Natural killer cell (primary cell): ENCODE data around the gene USH1G. TPM values are rescaled to one million over a fixed set of nuclear protein-coding genes. Genes with fewer than 3 reads are reported as not detected.

Source experiments
- ATAC-seq, 3 donors: fragments of 150-1000 bp in 2 of 3; fragments of 200-7000 bp in 1 of 3; cut with Tn5 transposase; 1 replicate in 1 of 3; 2 replicates in 2 of 3; pipeline ENCODE4 v1.10.0; 2021; ENCODE audit warnings: mild to moderate bottlenecking in 2 of 3, moderate library complexity in 2 of 3
- DNase-seq, 2 donors: peaks; one replicate each; pipeline versions ENCODE4 v3.0.0 to v3.0.0-alpha.2; 2013 to 2021; ENCODE audit warnings: mixed read lengths in 1 of 2
- H3K27ac ChIP-seq: one replicate; pipeline ENCODE4 v1.5.1; 2013; ENCODE audit warnings: mild to moderate bottlenecking, low read length
- H3K27me3 ChIP-seq: one replicate; pipeline ENCODE4 v1.6.1; 2013; ENCODE audit warnings: low read length; ENCODE audit not compliant: control insufficient read depth, insufficient read depth
- H3K36me3 ChIP-seq: one replicate; pipeline ENCODE4 v1.6.1; 2013; ENCODE audit warnings: low read length; ENCODE audit not compliant: control insufficient read depth, insufficient read depth
- H3K4me1 ChIP-seq: one replicate; pipeline ENCODE4 v1.6.1; 2013; ENCODE audit warnings: low read length; ENCODE audit not compliant: control insufficient read depth, insufficient read depth
- H3K4me3 ChIP-seq: one replicate; pipeline ENCODE4 v1.5.1; 2013; ENCODE audit warnings: low read length
- H3K9me3 ChIP-seq: one replicate; pipeline ENCODE4 v1.6.1; 2013; ENCODE audit warnings: low read length; ENCODE audit not compliant: control insufficient read depth, insufficient read depth
- H3K27ac Mint-ChIP-seq, 2 donors: one replicate each; pipeline ENCODE4 v1.8.0; 2022; ENCODE audit warnings: mild to moderate bottlenecking in 2 of 2, mixed read lengths in 2 of 2, moderate library complexity in 1 of 2
- H3K27me3 Mint-ChIP-seq, 2 donors: one replicate each; pipeline ENCODE4 v1.8.0; 2022; ENCODE audit warnings: low read depth in 2 of 2, mixed read lengths in 2 of 2
- H3K36me3 Mint-ChIP-seq: one replicate; pipeline ENCODE4 v1.8.0; 2022; ENCODE audit warnings: mixed read lengths
- H3K4me1 Mint-ChIP-seq, 2 donors: one replicate each; pipeline ENCODE4 v1.8.0; 2022; ENCODE audit warnings: mixed read lengths in 2 of 2
- H3K4me3 Mint-ChIP-seq: one replicate; pipeline ENCODE4 v1.8.0; 2022; ENCODE audit warnings: mild to moderate bottlenecking, moderate library complexity, mixed read lengths
- H3K9me3 Mint-ChIP-seq, 2 donors: one replicate each; pipeline ENCODE4 v1.8.0; 2022; ENCODE audit warnings: mixed read lengths in 2 of 2
- CTCF ChIP-seq: fragments of 200-600 bp; IDR thresholded peaks from one replicate; pipeline ENCODE4 v1.8.0; 2022; ENCODE audit warnings: antibody characterized with exemption
- WGBS: methylation state at CpG from one replicate; pipeline ENCODE4 v1.1.7; 2013; ENCODE audit warnings: missing lambda C conversion rate; ENCODE audit not compliant: insufficient coverage; 5-methylcytosine and 5-hydroxymethylcytosine counted together
- intact Hi-C: fragments of 100-400 bp; cut with micrococcal nuclease; formaldehyde crosslinking; loops from one replicate; pipeline ENCODE4 v1.14.2; 2022
- total RNA-seq, 4 donors: library from RNA; stranded (reverse); fragments of 120-200 nt in 1 of 4; gene quantifications; one replicate each; pipeline versions ENCODE4 v1.2.3 to v1.2.4, GENCODE V29; 2013 to 2022

USH1G gene
- total RNA-seq, 3 donors from 2014 or later (not counting 1 experiment from before 2014, with no cell fraction given) = not detected

- intact Hi-C loops = loop anchor here (5.0 kb wide), 1 partner anchor 38 kb away; no protein-coding TSS in a partner anchor
- Histone ChIP-seq H3K27ac (no peak overlapping the region), H3K4me3 (no peak overlapping the region), H3K27me3 (peaks cover 20% of the 10 kb centered on the region), H3K36me3 (no peaks in the 10 kb centered on the region), H3K4me1 (peaks cover 30% of the 10 kb centered on the region), H3K9me3 (no peaks in the 10 kb centered on the region)
- H3K27ac Mint-ChIP-seq = no peak overlapping the region
- peaks cover 0 to 16% of the 10 kb centered on the region in 2 donors for H3K4me1 Mint-ChIP-seq
- ATAC-seq (no peak), DNase-seq (peak in 1 of 2 donors; percentile 31)
- WGBS = 72% methylated on average over 67 of the region's 67 CpGs
- TF ChIP-seq CTCF = no peak
- H3K9me3 Mint-ChIP-seq = no peaks in the 10 kb centered on the region
- H3K36me3 Mint-ChIP-seq = no peaks in the 10 kb centered on the region
- peaks cover 0 to 24% of the 10 kb centered on the region in 2 donors for H3K27me3 Mint-ChIP-seq
- no peak overlapping the region for H3K4me3 Mint-ChIP-seq
These were observed 3.4 kb downstream of the USH1G start for GRCh38 chr17:74919440-74920305.

DNA sequence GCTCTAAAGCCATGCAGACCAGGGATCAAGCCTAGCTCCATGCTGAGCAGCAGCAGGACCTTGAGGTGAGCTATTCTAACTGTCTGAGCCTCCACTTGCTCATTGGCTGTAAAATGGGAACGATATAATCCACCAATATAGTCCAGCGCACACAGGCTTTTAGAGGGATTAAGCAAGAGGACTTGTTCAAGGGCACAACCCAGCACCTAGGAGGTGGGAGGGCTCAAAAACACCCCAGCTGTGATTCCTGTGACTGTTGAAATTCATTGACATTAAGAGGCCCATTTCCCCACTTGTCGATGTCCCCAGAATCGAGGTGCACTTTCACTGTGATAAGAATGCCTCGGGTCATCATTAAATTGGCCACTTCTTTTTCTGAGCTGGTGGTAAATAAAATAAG is 4.1 kb downstream of the USH1G start:
- Histone ChIP-seq H3K27me3 (peaks cover 12% of the 10 kb centered on the region), H3K9me3 (no peaks in the 10 kb centered on the region), H3K4me3 (no peak overlapping the region), H3K36me3 (no peaks in the 10 kb centered on the region), H3K4me1 (peaks cover 22% of the 10 kb centered on the region), H3K27ac (no peak overlapping the region)
- no peak for DNase-seq
- TF ChIP-seq CTCF = no peak
- H3K36me3 Mint-ChIP-seq = no peaks in the 10 kb centered on the region
- no peaks in the 10 kb centered on the region for H3K9me3 Mint-ChIP-seq
- peaks cover 0 to 18% of the 10 kb centered on the region in 2 donors for H3K27me3 Mint-ChIP-seq
- ATAC-seq = no peak
- intact Hi-C loops = no loop called here
- H3K4me1 Mint-ChIP-seq = peaks cover 0 to 8% of the 10 kb centered on the region in 2 donors
- 93% methylated on average over 5 of the region's 5 CpGs for WGBS
- H3K4me3 Mint-ChIP-seq = no peak overlapping the region
- H3K27ac Mint-ChIP-seq = no peak overlapping the region

- no peaks in the 10 kb centered on the region for H3K9me3 Mint-ChIP-seq
- Histone ChIP-seq H3K27ac (no peak overlapping the region), H3K27me3 (peaks cover 3% of the 10 kb centered on the region), H3K4me3 (no peak overlapping the region), H3K4me1 (peaks cover 9% of the 10 kb centered on the region), H3K36me3 (no peaks in the 10 kb centered on the region), H3K9me3 (no peaks in the 10 kb centered on the region)
- no peak overlapping the region for H3K27ac Mint-ChIP-seq
- TF ChIP-seq CTCF = no peak
- WGBS = 33% methylated on average over 6 of the region's 10 CpGs
- intact Hi-C loops = no loop called here
- H3K27me3 Mint-ChIP-seq = peaks cover 0 to 12% of the 10 kb centered on the region in 2 donors
- H3K4me3 Mint-ChIP-seq = no peak overlapping the region
- H3K36me3 Mint-ChIP-seq = no peaks in the 10 kb centered on the region
- H3K4me1 Mint-ChIP-seq = peaks cover 0 to under 1% of the 10 kb centered on the region in 2 donors
- no peak for ATAC-seq
- DNase-seq = no peak
These were observed 5.6 kb downstream of the USH1G start for GRCh38 chr17:74917430-74917829.
